Stimulated activated memory B cell treated with anti-CD40 and anti-IgM and Interleukin-4, amounts not matched to agents 10 μg/mL and 1 μg/mL and 100 μg/mL, for 72 hours (primary cell): ENCODE data around the gene SIAH1.
"Not testable (repeated sequence)": the region's sequence is repeated elsewhere in the genome, so short reads cannot be mapped to it uniquely, and the experiment has no call there.

Experiments used
- ATAC-seq: fragments of 150-1000 bp; cut with Tn5 transposase; 2 replicates; pipeline ENCODE4 v1.10.0; 2021
- H3K27ac Mint-ChIP-seq: one replicate; pipeline ENCODE4 v1.8.0; 2022; ENCODE audit warnings: mild to moderate bottlenecking, mixed read lengths
- H3K27me3 Mint-ChIP-seq: one replicate; pipeline ENCODE4 v1.8.0; 2022; ENCODE audit warnings: mixed read lengths
- H3K36me3 Mint-ChIP-seq: one replicate; pipeline ENCODE4 v1.8.0; 2022; ENCODE audit warnings: mixed read lengths
- H3K4me1 Mint-ChIP-seq: one replicate; pipeline ENCODE4 v1.8.0; 2022; ENCODE audit warnings: mixed read lengths
- H3K4me3 Mint-ChIP-seq: one replicate; pipeline ENCODE4 v1.8.0; 2022; ENCODE audit warnings: mild to moderate bottlenecking, moderate library complexity, mixed read lengths
- H3K9me3 Mint-ChIP-seq: one replicate; pipeline ENCODE4 v1.8.0; 2022; ENCODE audit warnings: mixed read lengths

Gene SIAH1

DNA sequence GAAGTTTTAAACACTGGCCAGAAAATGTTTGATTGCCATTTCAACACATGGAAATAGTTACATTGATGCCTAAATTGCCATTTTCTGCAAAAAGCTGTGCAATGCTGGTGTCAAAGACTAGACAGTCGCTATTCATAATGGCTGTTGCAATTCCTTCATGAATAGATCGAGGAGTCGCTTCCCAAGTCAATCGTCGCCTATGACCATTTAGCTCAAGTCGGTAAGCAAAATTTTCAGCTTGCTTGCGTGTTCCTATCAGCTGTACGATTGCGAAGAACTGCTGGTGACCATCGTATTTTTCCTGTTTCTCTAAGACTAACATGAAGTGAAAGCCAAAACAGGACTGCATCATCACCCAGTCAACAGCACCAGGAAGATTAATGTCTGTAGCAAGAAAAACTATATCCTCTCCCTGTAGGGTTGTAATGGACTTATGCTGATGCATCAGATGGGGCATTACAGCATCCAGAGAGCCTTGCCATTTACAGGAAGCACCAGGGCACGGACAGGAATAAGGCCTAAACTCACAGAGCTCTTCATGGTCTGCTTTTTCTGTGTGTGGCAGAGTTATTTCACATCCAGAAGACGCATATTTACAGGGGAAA is 23.6 kb downstream of the SIAH1 start:
- no peak for ATAC-seq
- H3K4me3 Mint-ChIP-seq, result no peak overlapping the region
- H3K27ac Mint-ChIP-seq, result peak overlapping the region; percentile 63
- peaks cover 24% of the 10 kb centered on the region for H3K36me3 Mint-ChIP-seq
- H3K9me3 Mint-ChIP-seq, result no peaks in the 10 kb centered on the region
- no peaks in the 10 kb centered on the region for H3K27me3 Mint-ChIP-seq
- peaks cover 55% of the 10 kb centered on the region for H3K4me1 Mint-ChIP-seq

DNA sequence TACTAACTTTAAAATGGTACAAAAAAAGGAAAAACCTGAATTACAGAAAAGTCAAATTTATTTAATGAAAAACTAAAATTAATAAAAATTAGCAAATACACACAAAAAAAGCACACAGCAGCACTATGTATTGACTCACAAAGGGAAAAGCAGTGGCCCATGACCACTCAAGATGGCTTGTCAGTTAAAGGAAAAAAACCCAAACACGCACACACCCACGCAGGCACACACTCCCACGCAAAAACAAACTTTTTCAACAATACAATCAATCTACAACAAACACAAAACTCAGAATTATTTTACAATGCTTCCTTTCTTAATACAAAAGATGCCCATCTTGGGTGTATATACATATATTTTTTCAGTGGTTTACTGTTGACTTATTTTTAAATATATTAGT is 24.2 kb downstream of the SIAH1 start:
- no peaks in the 10 kb centered on the region for H3K9me3 Mint-ChIP-seq
- H3K36me3 Mint-ChIP-seq, result peaks cover 24% of the 10 kb centered on the region
- no peaks in the 10 kb centered on the region for H3K27me3 Mint-ChIP-seq
- ATAC-seq, result no peak
- H3K27ac Mint-ChIP-seq, result peak overlapping the region; percentile 63
- peaks cover 57% of the 10 kb centered on the region for H3K4me1 Mint-ChIP-seq
- H3K4me3 Mint-ChIP-seq, result no peak overlapping the region

DNA sequence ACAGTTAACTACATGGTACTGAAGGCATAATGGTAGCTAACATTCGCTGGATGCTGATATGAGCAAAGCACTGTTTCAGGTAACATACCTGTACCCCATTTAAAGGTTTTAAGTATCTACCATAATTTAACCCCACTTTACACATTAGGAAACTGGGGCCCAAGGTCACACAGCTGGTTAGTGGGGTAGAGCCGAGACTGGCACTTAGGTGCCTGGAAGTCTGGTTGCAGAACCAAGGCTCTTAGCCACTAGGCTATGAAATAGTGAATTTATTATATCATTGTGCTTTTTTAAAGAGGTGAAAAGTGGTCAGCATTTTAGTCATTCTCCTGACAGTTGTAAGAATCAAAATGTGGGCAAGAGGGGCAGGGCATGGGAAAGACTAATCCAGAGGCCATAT is 25.2 kb downstream of the SIAH1 start:
- Mint-ChIP-seq H3K4me1 (peaks cover 49% of the 10 kb centered on the region), H3K36me3 (peaks cover 29% of the 10 kb centered on the region), H3K4me3 (no peak overlapping the region), H3K27ac (no peak overlapping the region), H3K9me3 (no peaks in the 10 kb centered on the region), H3K27me3 (no peaks in the 10 kb centered on the region)
- ATAC-seq, result no peak

- Mint-ChIP-seq H3K36me3 (peaks cover 37% of the 10 kb centered on the region), H3K27me3 (no peaks in the 10 kb centered on the region), H3K4me3 (no peak overlapping the region), H3K27ac (no peak overlapping the region), H3K9me3 (no peaks in the 10 kb centered on the region), H3K4me1 (peaks cover 42% of the 10 kb centered on the region)
- no peak for ATAC-seq
Measured at GRCh38 chr16:48358419-48358818, 26.8 kb downstream of the SIAH1 start.

- peaks cover 30% of the 10 kb centered on the region for H3K36me3 Mint-ChIP-seq
- peaks cover 30% of the 10 kb centered on the region for H3K4me1 Mint-ChIP-seq
- H3K27ac Mint-ChIP-seq, result peak overlapping the region; percentile 28
- no peaks in the 10 kb centered on the region for H3K27me3 Mint-ChIP-seq
- no peaks in the 10 kb centered on the region for H3K9me3 Mint-ChIP-seq
- H3K4me3 Mint-ChIP-seq, result no peak overlapping the region
- ATAC-seq, result no peak
Measured at GRCh38 chr16:48356633-48357376, 28.4 kb downstream of the SIAH1 start.

DNA sequence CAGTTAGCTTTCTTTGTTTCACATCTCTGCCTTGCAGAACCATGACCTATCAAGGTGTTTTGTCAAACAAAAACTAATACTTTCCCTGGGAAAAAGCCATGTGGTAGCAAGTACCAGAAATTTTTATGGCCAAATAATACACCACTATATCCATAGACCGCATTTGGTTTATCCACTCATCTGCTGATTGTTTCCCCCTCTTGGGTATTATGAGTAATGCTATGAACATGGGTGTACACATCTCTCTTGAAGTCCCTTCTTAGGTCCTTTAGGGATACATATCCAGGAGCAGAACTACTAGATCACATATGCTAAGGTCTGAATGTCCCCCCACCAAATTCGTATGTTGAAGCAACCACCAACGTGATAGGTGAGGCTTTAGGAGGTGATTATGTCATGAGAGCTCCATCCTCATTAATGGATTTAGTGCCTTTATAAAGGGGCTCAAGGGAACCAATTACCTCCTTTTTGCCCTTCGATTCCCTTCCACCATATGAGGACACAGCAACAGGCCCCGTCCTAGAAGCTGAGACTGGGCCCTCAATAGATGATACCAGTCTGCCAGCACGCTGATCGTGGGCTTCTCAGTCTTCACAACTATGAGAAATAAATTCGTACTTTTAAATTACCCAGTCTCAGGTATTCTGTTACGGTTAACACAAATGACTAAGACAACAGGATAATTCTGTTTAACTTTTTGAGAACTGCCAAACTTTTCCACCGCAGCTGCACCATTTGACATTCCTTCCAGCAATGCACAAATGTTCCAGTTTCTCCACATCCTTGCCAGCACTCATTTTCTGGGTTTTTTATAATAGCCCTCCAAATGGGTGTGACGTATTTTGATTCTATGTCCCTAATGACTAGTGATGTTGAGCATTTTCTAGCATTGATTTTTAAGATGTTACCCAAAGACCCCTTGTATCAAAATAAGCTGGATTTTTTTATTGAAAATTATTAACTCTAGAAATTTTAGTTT is 30.0 kb downstream of the SIAH1 start:
- Mint-ChIP-seq H3K27ac (peak overlapping the region; percentile 14), H3K36me3 (peaks cover 25% of the 10 kb centered on the region), H3K27me3 (no peaks in the 10 kb centered on the region), H3K4me1 (peaks cover 17% of the 10 kb centered on the region), H3K4me3 (no peak overlapping the region), H3K9me3 (no peaks in the 10 kb centered on the region)
- no peak for ATAC-seq

DNA sequence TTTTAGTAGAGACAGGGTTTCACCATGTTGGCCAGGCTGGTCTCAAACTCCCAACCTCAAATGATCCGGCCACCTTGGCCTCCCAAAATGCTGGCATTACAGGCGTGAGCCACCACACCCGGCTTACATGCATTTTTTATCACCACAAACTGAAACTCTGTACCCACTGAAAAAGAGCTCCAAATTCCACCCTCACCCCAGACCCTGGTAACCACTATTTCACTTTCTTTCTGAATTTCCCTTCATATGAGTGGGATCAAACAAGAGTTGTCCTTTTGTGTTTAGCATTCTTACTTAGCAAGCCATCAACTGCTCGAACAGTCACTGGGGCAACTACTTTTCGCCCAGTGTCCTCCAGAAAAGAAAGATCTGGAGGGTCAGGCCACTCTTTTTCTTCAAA is 30.8 kb downstream of the SIAH1 start:
- Mint-ChIP-seq H3K27ac (peak overlapping the region; percentile 14), H3K36me3 (peaks cover 25% of the 10 kb centered on the region), H3K4me1 (peaks cover 16% of the 10 kb centered on the region)
- H3K9me3 Mint-ChIP-seq, H3K27me3 Mint-ChIP-seq, H3K4me3 Mint-ChIP-seq, ATAC-seq: not testable (repeated sequence)

DNA sequence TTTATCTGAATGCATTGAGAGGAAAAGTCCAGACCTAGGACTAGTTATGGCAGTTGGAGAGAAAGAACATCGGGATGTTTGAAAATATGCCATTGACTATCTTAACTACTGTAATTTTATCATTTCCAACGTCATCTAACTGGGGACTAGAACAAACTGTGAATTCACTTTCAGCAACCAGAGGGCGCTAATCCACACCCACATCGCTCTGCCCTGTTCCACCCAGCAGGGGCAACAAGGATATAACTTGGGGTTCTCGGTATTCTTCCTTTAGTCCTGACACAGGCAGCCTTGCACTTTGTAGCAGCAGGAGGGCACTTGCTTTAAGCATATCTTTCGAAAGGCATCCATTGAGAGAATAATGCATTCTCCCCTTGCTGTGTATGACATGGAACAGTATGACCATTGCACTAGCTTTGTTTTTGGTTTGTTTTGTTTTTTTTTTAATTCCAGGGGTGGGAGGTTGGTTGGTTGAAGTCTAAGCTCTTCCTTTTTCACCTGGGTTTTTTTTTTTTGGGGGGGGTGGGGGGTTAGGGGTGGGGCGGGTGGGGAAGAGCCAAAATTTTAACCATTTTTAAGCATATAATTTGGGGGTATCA is 31.5 kb downstream of the SIAH1 start:
- H3K27ac Mint-ChIP-seq, result no peak overlapping the region
- H3K27me3 Mint-ChIP-seq, result no peaks in the 10 kb centered on the region
- peaks cover 25% of the 10 kb centered on the region for H3K36me3 Mint-ChIP-seq
- peak; percentile 87 for ATAC-seq
- H3K9me3 Mint-ChIP-seq, result no peaks in the 10 kb centered on the region
- H3K4me1 Mint-ChIP-seq, result peaks cover 16% of the 10 kb centered on the region
- H3K4me3 Mint-ChIP-seq, result no peak overlapping the region

DNA sequence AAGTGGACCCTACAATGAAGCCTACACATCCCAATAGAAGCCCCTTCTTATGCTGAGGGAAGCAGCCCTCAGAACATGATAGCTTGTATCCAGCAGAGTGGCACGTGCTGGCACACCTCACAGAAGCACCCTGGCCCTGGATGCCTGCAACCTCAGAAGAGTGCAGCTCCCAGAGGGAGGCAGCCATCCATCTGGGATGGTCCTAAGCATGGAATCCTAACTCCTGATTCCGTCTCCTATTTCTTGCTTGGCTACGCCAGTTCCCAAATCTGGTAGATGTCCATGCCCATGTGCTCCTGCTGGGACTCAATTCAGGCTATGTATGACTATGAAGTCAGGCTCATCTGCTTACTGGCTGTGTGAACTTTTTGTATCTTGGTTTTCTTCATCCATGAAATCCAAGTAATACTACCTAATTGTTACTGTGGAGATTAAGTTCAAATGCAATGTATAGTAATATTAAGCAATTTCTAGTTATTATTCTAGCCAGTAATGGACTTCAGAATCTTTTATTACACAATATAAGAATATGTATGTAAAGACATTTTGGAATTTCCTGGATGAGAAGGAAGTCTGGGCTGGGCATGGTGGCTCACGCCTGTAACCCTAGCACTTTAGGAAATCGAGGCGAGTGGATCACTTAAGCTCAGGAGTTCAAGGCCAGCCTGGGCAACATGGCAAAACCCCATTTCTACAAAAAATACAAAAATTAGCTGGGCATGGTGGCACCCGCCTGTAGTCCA is 32.4 kb downstream of the SIAH1 start:
- Mint-ChIP-seq H3K9me3 (no peaks in the 10 kb centered on the region), H3K27ac (no peak overlapping the region), H3K4me3 (no peak overlapping the region), H3K27me3 (no peaks in the 10 kb centered on the region), H3K4me1 (peaks cover 12% of the 10 kb centered on the region), H3K36me3 (peaks cover 22% of the 10 kb centered on the region)
- no peak for ATAC-seq

DNA sequence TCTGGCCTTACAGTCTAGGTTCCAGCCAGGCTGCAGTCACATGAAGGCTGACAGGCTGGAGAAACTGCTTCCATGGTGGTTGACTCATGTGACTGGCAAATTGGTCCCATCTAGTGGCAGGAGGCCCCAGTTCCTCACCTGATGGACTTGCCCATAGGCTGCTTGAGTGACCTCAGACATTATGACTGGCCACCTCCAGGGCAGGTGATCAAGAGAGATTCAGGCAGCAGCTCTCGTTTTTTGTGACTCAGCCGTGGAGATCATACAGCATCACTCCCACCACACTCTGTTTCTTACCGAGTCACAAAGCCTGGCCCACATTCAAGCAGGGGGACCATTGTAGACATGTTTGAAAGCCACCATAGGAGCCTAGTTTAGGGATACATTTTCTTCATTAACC is 34.5 kb downstream of the SIAH1 start:
- no peaks in the 10 kb centered on the region for H3K27me3 Mint-ChIP-seq

DNA sequence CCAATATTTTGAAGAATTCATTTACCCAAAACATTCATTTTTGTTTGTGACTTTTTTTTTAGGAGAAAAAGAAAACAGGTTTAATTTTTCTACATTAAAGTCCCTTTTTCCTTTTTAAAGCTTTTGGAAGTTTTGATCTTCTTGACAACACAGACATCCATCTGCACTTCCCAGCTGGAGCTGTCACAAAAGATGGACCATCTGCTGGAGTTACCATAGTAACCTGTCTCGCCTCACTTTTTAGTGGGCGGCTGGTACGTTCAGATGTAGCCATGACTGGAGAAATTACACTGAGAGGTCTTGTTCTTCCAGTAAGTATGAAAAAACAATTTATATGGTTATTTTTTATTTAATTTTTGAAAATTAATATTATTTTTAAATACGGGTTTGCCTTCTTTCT is 37.2 kb downstream of the SIAH1 start:
- Mint-ChIP-seq H3K4me1 (no peaks in the 10 kb centered on the region), H3K36me3 (peaks cover 9% of the 10 kb centered on the region), H3K27ac (no peak overlapping the region), H3K9me3 (no peaks in the 10 kb centered on the region), H3K4me3 (no peak overlapping the region), H3K27me3 (no peaks in the 10 kb centered on the region)
- no peak for ATAC-seq

More for the DNA sequence above, 34.5 kb downstream of the SIAH1 start:
- Mint-ChIP-seq H3K27ac (no peak overlapping the region), H3K4me1 (no peaks in the 10 kb centered on the region), H3K36me3 (peaks cover 19% of the 10 kb centered on the region), H3K4me3 (no peak overlapping the region), H3K9me3 (no peaks in the 10 kb centered on the region)
- no peak for ATAC-seq

GRCh38 chr16:48347191-48347865 is 37.9 kb downstream of the SIAH1 start:
- Mint-ChIP-seq H3K36me3 (peaks cover 13% of the 10 kb centered on the region), H3K27me3 (no peaks in the 10 kb centered on the region), H3K9me3 (no peaks in the 10 kb centered on the region), H3K4me3 (no peak overlapping the region), H3K4me1 (no peaks in the 10 kb centered on the region), H3K27ac (no peak overlapping the region)
- no peak for ATAC-seq

GRCh38 chr16:48342591-48342990 is 42.6 kb downstream of the SIAH1 start:
- no peaks in the 10 kb centered on the region for H3K9me3 Mint-ChIP-seq
- H3K27ac Mint-ChIP-seq, result no peak overlapping the region
- no peaks in the 10 kb centered on the region for H3K27me3 Mint-ChIP-seq
- no peaks in the 10 kb centered on the region for H3K4me1 Mint-ChIP-seq
- no peak for ATAC-seq
- H3K36me3 Mint-ChIP-seq, result peaks cover 39% of the 10 kb centered on the region
- H3K4me3 Mint-ChIP-seq, result no peak overlapping the region

DNA sequence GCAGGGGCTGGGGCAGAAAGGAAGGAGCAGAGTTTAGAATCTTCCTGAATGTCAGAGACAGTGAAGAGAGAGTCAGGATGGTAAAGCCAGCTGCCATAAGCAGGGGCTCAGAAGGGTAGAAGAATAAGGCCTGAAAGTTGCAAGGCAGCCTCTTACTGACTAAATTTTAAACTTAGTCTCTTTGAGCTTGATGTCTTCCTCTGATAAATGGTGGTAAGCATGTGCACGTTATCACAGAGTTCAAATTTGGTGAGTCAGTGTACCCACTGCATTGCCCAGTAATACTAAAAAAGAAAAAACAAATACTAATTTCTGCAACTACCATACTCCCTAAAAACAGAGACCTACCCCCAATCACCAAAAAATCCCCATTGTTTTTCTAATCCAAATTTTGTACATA is 45.2 kb downstream of the SIAH1 start:
- Mint-ChIP-seq H3K27ac (peak overlapping the region; percentile 4), H3K4me1 (no peaks in the 10 kb centered on the region), H3K27me3 (no peaks in the 10 kb centered on the region), H3K4me3 (no peak overlapping the region), H3K36me3 (peaks cover 53% of the 10 kb centered on the region), H3K9me3 (no peaks in the 10 kb centered on the region)
- ATAC-seq, result no peak
